OCI-LY1 (cell line): Measurements from ENCODE around the gene NCKAP1.

ENCODE experiments used
- EZH2 ChIP-seq: fragments of 200-600 bp; sonication (generic), shearing (Covaris generic); IDR thresholded peaks from 2 replicates; pipeline ENCODE4 v1.8.0; 2017; ENCODE audit warnings: borderline replicate concordance, mixed run types, mild to moderate bottlenecking, antibody characterized with exemption, low read length, moderate library complexity, mixed read lengths
- TF ChIP-seq, protein P1 (sequence below): fragments of 200-600 bp; sonication (generic), shearing (Covaris generic); IDR thresholded peaks from 2 replicates; pipeline ENCODE4 v1.5.1; 2017; ENCODE audit warnings: mild to moderate bottlenecking, antibody characterized with exemption, low read length, moderate library complexity, mixed read lengths

- TF ChIP-seq, protein P1, sequence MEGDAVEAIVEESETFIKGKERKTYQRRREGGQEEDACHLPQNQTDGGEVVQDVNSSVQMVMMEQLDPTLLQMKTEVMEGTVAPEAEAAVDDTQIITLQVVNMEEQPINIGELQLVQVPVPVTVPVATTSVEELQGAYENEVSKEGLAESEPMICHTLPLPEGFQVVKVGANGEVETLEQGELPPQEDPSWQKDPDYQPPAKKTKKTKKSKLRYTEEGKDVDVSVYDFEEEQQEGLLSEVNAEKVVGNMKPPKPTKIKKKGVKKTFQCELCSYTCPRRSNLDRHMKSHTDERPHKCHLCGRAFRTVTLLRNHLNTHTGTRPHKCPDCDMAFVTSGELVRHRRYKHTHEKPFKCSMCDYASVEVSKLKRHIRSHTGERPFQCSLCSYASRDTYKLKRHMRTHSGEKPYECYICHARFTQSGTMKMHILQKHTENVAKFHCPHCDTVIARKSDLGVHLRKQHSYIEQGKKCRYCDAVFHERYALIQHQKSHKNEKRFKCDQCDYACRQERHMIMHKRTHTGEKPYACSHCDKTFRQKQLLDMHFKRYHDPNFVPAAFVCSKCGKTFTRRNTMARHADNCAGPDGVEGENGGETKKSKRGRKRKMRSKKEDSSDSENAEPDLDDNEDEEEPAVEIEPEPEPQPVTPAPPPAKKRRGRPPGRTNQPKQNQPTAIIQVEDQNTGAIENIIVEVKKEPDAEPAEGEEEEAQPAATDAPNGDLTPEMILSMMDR: no peak
- no peak for TF ChIP-seq EZH2
Measured at GRCh38 chr2:183019718-183020442, 18.4 kb downstream of the NCKAP1 start.
